Measurements from ENCODE around the gene PNPLA1.

The PNPLA1 gene

GRCh38 chr6:36319436-36319762 lies 49.5 kb downstream of the PNPLA1 start:
- Histone ChIP-seq H3K27ac (ENCODE audit: extremely low read depth, low read depth, low read length) (peak overlapping the region; percentile 26; the same call in 1 of the 2 replicates), H3K36me3 (ENCODE audit: control insufficient read depth in 2 of 2, insufficient read depth in 1 of 2, low read length in 2 of 2) (no peaks in the 10 kb centered on the region), H3K9me3 (ENCODE audit: control insufficient read depth, insufficient read depth, low read depth, low read length) (no peaks in the 10 kb centered on the region), H3K4me3 (ENCODE audit: low read depth, low read length) (no peak overlapping the region), H3K4me1 (ENCODE audit: control insufficient read depth, insufficient read depth, low read length) (peaks cover 17% of the 10 kb centered on the region)
- CTCF ChIA-PET = interaction anchor here (0.7 to 8.1 kb wide), 6 partner anchors 10 to 376 kb away, joined by 3 to 83 read pairs (median 5); no protein-coding TSS in a partner anchor
- POLR2A ChIA-PET = interaction anchor here (0.5 kb wide), 1 partner anchor 291 kb away, joined by 3 read pairs; no protein-coding TSS in a partner anchor
- no peak for TF ChIP-seq ZNF404 (tag by site-specific recombination; IDR thresholded peaks at IDR 0.05)
- TF ChIP-seq ZNF398 (tag by site-specific recombination; IDR thresholded peaks at IDR 0.05) = peak; percentile 76
- no peak for TF ChIP-seq ZNF239 (tag by site-specific recombination; IDR thresholded peaks at IDR 0.05)
- no peak for TF ChIP-seq ZNF658 (tag by site-specific recombination; IDR thresholded peaks at IDR 0.05)
- no peak for TF ChIP-seq ZNF350 (tag by site-specific recombination; IDR thresholded peaks at IDR 0.05)
- no peak for TF ChIP-seq ZBTB21 (tag by site-specific recombination; IDR thresholded peaks at IDR 0.05)
- TF ChIP-seq ZNF280D (tag by site-specific recombination; IDR thresholded peaks at IDR 0.05) = no peak
- no peak for TF ChIP-seq ZNF514 (tag by site-specific recombination; IDR thresholded peaks at IDR 0.05)
- peak; percentile 71 for TF ChIP-seq GLIS1 (tag by site-specific recombination; IDR thresholded peaks at IDR 0.05)
- TF ChIP-seq PBX3 (CRISPR knock-in tag; IDR thresholded peaks at IDR 0.05) = no peak
- no peak for TF ChIP-seq KLF8 (tag by site-specific recombination; IDR thresholded peaks at IDR 0.05)
- TF ChIP-seq ZNF621 (tag by site-specific recombination; IDR thresholded peaks at IDR 0.05) = no peak
- peak; percentile 21; the same call in 1 of the 2 replicates for TF ChIP-seq FEZF1 (tag by site-specific recombination; IDR thresholded peaks at IDR 0.05)
- no peak for TF ChIP-seq ZEB2 (tag by site-specific recombination; IDR thresholded peaks at IDR 0.05)
- TF ChIP-seq ZNF148 (tag by site-specific recombination; IDR thresholded peaks at IDR 0.05; ENCODE audit: borderline replicate concordance) = no peak
- TF ChIP-seq ZNF518A (tag by site-specific recombination; conservative IDR thresholded peaks at IDR 0.05; ENCODE audit: low read depth) = no peak
- TF ChIP-seq ZNF639 (tag by site-specific recombination; IDR thresholded peaks at IDR 0.05) = no peak
- TF ChIP-seq ZNF529 (tag by site-specific recombination; IDR thresholded peaks at IDR 0.05; ENCODE audit: insufficient replicate concordance) = no peak
- TF ChIP-seq GLI4 (tag by site-specific recombination; IDR thresholded peaks at IDR 0.05) = no peak
- no peak for TF ChIP-seq ZNF140 (tag by site-specific recombination; IDR thresholded peaks at IDR 0.05)
- TF ChIP-seq SP3 (tag by site-specific recombination; IDR thresholded peaks at IDR 0.05) = peak; percentile 70
- no peak for TF ChIP-seq SETDB1 (IDR thresholded peaks at IDR 0.05; ENCODE audit: insufficient read length, low read length)
- no peak for TF ChIP-seq ZNF701 (tag by site-specific recombination; IDR thresholded peaks at IDR 0.05)

Data from HEK293 (cell line).